ENCODE data around the gene STRN3.

- TF ChIP-seq, protein P1, sequence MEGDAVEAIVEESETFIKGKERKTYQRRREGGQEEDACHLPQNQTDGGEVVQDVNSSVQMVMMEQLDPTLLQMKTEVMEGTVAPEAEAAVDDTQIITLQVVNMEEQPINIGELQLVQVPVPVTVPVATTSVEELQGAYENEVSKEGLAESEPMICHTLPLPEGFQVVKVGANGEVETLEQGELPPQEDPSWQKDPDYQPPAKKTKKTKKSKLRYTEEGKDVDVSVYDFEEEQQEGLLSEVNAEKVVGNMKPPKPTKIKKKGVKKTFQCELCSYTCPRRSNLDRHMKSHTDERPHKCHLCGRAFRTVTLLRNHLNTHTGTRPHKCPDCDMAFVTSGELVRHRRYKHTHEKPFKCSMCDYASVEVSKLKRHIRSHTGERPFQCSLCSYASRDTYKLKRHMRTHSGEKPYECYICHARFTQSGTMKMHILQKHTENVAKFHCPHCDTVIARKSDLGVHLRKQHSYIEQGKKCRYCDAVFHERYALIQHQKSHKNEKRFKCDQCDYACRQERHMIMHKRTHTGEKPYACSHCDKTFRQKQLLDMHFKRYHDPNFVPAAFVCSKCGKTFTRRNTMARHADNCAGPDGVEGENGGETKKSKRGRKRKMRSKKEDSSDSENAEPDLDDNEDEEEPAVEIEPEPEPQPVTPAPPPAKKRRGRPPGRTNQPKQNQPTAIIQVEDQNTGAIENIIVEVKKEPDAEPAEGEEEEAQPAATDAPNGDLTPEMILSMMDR (IDR thresholded peaks at IDR 0.05; ENCODE audit: low read depth, low read length, poor library complexity, severe bottlenecking), result no peak
- no peak for TF ChIP-seq EZH2phosphoT487 (IDR thresholded peaks at IDR 0.05; ENCODE audit: borderline replicate concordance, low read length)
Observed at GRCh38 chr14:30882431-30882830, 143.7 kb downstream of the STRN3 start.
